Measurements from ENCODE around the gene SLC37A2. TPM values are rescaled to one million over a fixed set of nuclear protein-coding genes. Genes with fewer than 3 reads are reported as not detected.

SLC37A2 gene
- total and polyA plus RNA-seq, 2 of the 13 experiments (the other 11 are each of a cell fraction or from before 2014, with no cell fraction given), result 4.6 to 7.1 TPM

DNA sequence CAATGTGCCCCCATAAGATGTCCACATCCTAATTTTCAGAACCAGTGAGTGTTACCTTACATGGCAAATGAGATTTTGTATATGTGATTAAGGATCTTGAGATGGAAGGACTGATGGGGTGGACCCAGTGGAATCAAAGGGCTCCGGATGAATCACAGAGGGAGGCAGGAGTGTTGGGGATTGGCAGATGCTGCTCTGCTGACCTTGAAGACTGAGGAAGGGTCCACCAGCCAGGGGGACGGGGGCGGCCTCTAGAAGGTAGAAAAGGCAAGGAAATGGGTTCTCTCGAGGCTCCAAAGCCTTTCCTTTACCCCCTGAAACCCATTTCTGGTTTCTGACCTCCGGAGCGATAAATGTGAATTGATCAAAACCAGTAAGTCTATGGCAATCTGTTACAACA is 29.6 kb downstream of the SLC37A2 start (continued):
- TF ChIP-seq FUBP1 (CRISPR knock-in tag; IDR thresholded peaks at IDR 0.05; ENCODE audit: borderline replicate concordance), result no peak
- no peak for TF ChIP-seq ZNF441 (CRISPR knock-in tag; IDR thresholded peaks at IDR 0.05; ENCODE audit: borderline replicate concordance)
- no peak for TF ChIP-seq GLMP (CRISPR knock-in tag; IDR thresholded peaks at IDR 0.05; ENCODE audit: borderline replicate concordance)

- ATAC-seq, result no peak
- intact Hi-C loops (cut with micrococcal nuclease; ENCODE audit: unreplicated experiment), result no loop called here
- Histone ChIP-seq H3K4me1 (ENCODE audit: insufficient read depth, low read length) (no peaks in the 10 kb centered on the region), H3K4me2 (ENCODE audit: low read depth, low read length) (no peak overlapping the region), H4K20me1 (ENCODE audit: insufficient read depth, low read length) (no peaks in the 10 kb centered on the region), H3K9ac (ENCODE audit: insufficient read depth, low read depth, low read length) (no peak overlapping the region), H3K27me3 (ENCODE audit: control insufficient read depth in 1 of 2, insufficient read depth in 2 of 2, low read length in 2 of 2) (no peaks in the 10 kb centered on the region), H3K36me3 (replicated peaks in 1 of 2; ENCODE audit: control insufficient read depth in 1 of 2, insufficient read depth in 2 of 2, low read length in 2 of 2) (peaks cover 0 to 3% of the 10 kb centered on the region in 2 experiments; a peak in 1 of 5 replicates), H3K9me3 (ENCODE audit: low read length) (no peaks in the 10 kb centered on the region), H2AFZ (ENCODE audit: low read length) (no peak overlapping the region), H3K4me3 (replicated peaks in 1 of 3; ENCODE audit: insufficient read depth in 1 of 3, low read depth in 2 of 3, low read length in 3 of 3) (no peak overlapping the region), H3K79me2 (ENCODE audit: insufficient read depth, low read length) (no peaks in the 10 kb centered on the region), H3K27ac (ENCODE audit: extremely low read length, insufficient read depth, low read length) (no peak overlapping the region)
- WGBS (ENCODE audit: low lambda C conversion rate), result 80% methylated on average over 4 of the region's 4 CpGs
- BruUV-seq (replicated peaks), result no TSS peak
- FAIRE-seq, result no peak
- no peak for DNase-seq (ENCODE audit: low spot score)
- in situ Hi-C loops (cut with HindIII; ENCODE audit: extremely low pct_ligation_motif_present, low pct_unique_long_range_greater_than_20kb), result loop anchor here (5.0 kb wide), 1 partner anchor 49 kb away; no protein-coding TSS in a partner anchor
- CTCF ChIA-PET (ENCODE audit: low intra/inter-chr PET ratio, low total read pairs), result no interaction called here
- POLR2A ChIA-PET, result no interaction called here
- TF ChIP-seq ZNF574 (CRISPR knock-in tag; IDR thresholded peaks at IDR 0.05) (no peak), ZNF235 (CRISPR knock-in tag; IDR thresholded peaks at IDR 0.05; ENCODE audit: borderline replicate concordance) (no peak), KDM5B (CRISPR knock-in tag; IDR thresholded peaks at IDR 0.05; ENCODE audit: borderline replicate concordance) (no peak), ERF (CRISPR knock-in tag; IDR thresholded peaks at IDR 0.05) (no peak), KLF13 (CRISPR knock-in tag; IDR thresholded peaks at IDR 0.05) (no peak), SRF (IDR thresholded peaks at IDR 0.05; ENCODE audit: low read depth, low read length) (no peak), GABPB1 (CRISPR knock-in tag; IDR thresholded peaks at IDR 0.05) (no peak), TCF12 (IDR thresholded peaks at IDR 0.05) (no peak), TCF12 (CRISPR knock-in tag; IDR thresholded peaks at IDR 0.05) (no peak), ZNF709 (CRISPR knock-in tag; IDR thresholded peaks at IDR 0.05) (no peak), MIER2 (CRISPR knock-in tag; IDR thresholded peaks at IDR 0.05) (no peak), ZNF589 (CRISPR knock-in tag; conservative IDR thresholded peaks at IDR 0.05) (no peak), ZKSCAN1 (IDR thresholded peaks at IDR 0.05; ENCODE audit: low read length) (no peak), ZNF772 (CRISPR knock-in tag; IDR thresholded peaks at IDR 0.05) (no peak), XRCC5 (optimal IDR thresholded peaks at IDR 0.05; ENCODE audit: low read length) (no peak), ZNF414 (CRISPR knock-in tag; IDR thresholded peaks at IDR 0.05) (no peak), CCDC6 (CRISPR knock-in tag; IDR thresholded peaks at IDR 0.05) (no peak)
These were observed 30.4 kb downstream of the SLC37A2 start for GRCh38 chr11:125093502-125093901.
